ENCODE results near the gene MYO1C.

GRCh38 chr17:1471490-1471889 lies 21.0 kb downstream of the MYO1C start:
- no peak for TF ChIP-seq CTCF (IDR thresholded peaks at IDR 0.05; ENCODE audit: insufficient read depth, low read length, poor library complexity, severe bottlenecking)
- TF ChIP-seq EZH2phosphoT487 (conservative IDR thresholded peaks at IDR 0.05; ENCODE audit: low read length): no peak
